Measurements from ENCODE around the gene PSMB7. TPM values are rescaled to one million over a fixed set of nuclear protein-coding genes. Genes with fewer than 3 reads are reported as not detected.
A peak's percentile ranks its signal among the peaks of the same experiment; 100 is the strongest.

The PSMB7 gene
- total RNA-seq, 1 experiment from 2014 or later = 187 TPM

DNA sequence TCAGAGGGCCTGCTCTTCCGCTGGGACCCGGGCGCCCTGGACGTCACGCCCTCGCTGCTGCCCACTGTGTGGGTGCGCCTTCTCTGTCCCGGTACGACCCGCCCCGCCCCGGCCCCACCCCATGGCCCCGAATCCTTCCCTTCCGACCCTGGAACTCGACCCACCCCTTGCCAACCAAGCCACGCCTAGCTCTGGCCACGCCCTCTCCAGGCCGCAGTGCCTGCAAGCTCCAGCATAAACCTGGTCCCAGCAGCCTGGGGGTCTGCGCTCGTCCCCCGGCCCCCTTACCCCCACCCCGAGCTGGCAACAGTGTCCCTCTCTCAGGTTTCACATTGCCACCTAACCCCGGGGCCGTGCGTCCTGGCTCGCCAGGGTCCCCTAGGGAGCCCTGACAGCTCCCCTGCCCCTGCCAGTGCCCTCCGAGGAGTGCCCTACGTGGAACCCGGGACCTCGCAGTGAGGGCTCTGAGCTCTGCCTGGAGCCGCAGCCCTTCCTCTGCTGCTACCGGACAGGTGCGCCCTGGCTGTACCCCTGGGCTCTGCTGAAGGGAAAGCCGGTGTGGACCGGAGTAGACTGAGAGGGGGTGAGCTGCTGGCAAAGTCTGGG is 38.4 kb upstream of the PSMB7 start:
- TF ChIP-seq EMX1 (CRISPR knock-in tag; IDR thresholded peaks at IDR 0.05) (no peak), GABPB1 (CRISPR knock-in tag; IDR thresholded peaks at IDR 0.05) (no peak), ELF4 (CRISPR knock-in tag; IDR thresholded peaks at IDR 0.05; ENCODE audit: low read depth) (0 out of 2 replicates have a peak, but pooled peaks have one; percentile 5), RELA (CRISPR knock-in tag; IDR thresholded peaks at IDR 0.05; ENCODE audit: borderline replicate concordance) (no peak), ZNF138 (CRISPR knock-in tag; conservative IDR thresholded peaks at IDR 0.05) (no peak)
- ChIA-PET CTCF (interaction anchor here (0.6 to 2.0 kb wide), 16 partner anchors 21 to 402 kb away, joined by 3 to 9 read pairs (median 4); partner anchors contain the start of gene PSMB7), POLR2A (interaction anchor here (1.1 kb wide), 1 partner anchor 24 kb away, joined by 4 read pairs; no protein-coding TSS in a partner anchor)
- peak; percentile 61 for ATAC-seq
- Mint-ChIP-seq H3K9me3 (no peaks in the 10 kb centered on the region), H3K36me3 (no peaks in the 10 kb centered on the region), H3K27me3 (ENCODE audit: low read depth) (peaks cover 38% of the 10 kb centered on the region), H3K4me1 (peaks cover 26% of the 10 kb centered on the region), H3K27ac (no peak overlapping the region), H3K4me3 (peak overlapping the region; percentile 45; the same call in 1 of the 2 replicates)
- DNase-seq (ENCODE audit: low spot score) = peak; percentile 86

DNA sequence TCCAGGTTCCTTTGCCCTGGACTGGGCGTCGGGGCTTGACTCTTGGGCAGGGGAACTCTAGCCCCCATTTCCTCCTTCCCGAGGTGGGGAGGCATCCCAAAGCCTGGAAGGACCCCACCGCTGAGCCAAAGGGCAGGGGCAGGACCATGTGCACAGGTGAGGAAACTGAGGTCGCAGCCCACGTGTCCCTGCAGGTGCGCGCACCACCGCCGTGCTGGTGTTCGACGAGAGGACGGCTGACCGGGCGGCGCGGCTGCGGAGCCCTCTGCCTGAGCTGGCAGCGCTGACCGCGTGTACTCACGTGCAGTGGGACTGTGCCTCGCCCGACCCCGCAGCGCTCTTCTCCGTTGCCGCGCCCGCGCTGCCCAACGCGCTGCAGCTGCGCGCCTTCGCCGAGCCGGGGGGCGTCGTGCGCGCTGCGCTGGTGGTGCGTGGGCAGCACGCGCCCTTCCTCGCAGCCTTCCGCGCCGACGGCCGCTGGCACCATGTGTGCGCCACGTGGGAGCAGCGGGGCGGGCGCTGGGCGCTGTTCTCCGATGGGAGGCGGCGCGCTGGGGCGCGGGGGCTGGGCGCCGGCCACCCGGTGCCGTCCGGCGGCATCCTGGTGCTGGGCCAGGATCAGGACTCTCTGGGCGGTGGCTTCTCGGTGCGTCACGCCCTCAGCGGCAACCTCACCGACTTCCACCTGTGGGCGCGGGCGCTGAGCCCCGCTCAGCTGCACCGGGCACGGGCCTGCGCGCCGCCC is 37.8 kb upstream of the PSMB7 start:
- no peaks in the 10 kb centered on the region for H3K9me3 Mint-ChIP-seq
- H3K36me3 Mint-ChIP-seq = no peaks in the 10 kb centered on the region
- H3K4me1 Mint-ChIP-seq = peaks cover 26% of the 10 kb centered on the region
- peak overlapping the region; percentile 54 for H3K4me3 Mint-ChIP-seq
- CTCF ChIA-PET = interaction anchor here (0.6 to 2.0 kb wide), 13 partner anchors 22 to 403 kb away, joined by 3 to 9 read pairs (median 4); partner anchors contain the start of gene PSMB7
- H3K27me3 Mint-ChIP-seq (ENCODE audit: low read depth) = peaks cover 38% of the 10 kb centered on the region
- POLR2A ChIA-PET = interaction anchor here (1.1 kb wide), 1 partner anchor 25 kb away, joined by 4 read pairs; no protein-coding TSS in a partner anchor
- DNase-seq (ENCODE audit: low spot score) (no peak), ATAC-seq (peak; percentile 6; the same call in 1 of the 2 replicates)
- H3K27ac Mint-ChIP-seq = no peak overlapping the region
- TF ChIP-seq, protein P1, sequence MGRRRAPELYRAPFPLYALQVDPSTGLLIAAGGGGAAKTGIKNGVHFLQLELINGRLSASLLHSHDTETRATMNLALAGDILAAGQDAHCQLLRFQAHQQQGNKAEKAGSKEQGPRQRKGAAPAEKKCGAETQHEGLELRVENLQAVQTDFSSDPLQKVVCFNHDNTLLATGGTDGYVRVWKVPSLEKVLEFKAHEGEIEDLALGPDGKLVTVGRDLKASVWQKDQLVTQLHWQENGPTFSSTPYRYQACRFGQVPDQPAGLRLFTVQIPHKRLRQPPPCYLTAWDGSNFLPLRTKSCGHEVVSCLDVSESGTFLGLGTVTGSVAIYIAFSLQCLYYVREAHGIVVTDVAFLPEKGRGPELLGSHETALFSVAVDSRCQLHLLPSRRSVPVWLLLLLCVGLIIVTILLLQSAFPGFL (CRISPR knock-in tag; IDR thresholded peaks at IDR 0.05; ENCODE audit: borderline replicate concordance) = no peak
- TF ChIP-seq, protein P2, sequence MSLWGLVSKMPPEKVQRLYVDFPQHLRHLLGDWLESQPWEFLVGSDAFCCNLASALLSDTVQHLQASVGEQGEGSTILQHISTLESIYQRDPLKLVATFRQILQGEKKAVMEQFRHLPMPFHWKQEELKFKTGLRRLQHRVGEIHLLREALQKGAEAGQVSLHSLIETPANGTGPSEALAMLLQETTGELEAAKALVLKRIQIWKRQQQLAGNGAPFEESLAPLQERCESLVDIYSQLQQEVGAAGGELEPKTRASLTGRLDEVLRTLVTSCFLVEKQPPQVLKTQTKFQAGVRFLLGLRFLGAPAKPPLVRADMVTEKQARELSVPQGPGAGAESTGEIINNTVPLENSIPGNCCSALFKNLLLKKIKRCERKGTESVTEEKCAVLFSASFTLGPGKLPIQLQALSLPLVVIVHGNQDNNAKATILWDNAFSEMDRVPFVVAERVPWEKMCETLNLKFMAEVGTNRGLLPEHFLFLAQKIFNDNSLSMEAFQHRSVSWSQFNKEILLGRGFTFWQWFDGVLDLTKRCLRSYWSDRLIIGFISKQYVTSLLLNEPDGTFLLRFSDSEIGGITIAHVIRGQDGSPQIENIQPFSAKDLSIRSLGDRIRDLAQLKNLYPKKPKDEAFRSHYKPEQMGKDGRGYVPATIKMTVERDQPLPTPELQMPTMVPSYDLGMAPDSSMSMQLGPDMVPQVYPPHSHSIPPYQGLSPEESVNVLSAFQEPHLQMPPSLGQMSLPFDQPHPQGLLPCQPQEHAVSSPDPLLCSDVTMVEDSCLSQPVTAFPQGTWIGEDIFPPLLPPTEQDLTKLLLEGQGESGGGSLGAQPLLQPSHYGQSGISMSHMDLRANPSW (CRISPR knock-in tag; conservative IDR thresholded peaks at IDR 0.05; ENCODE audit: low read depth) = no peak
- TF ChIP-seq, protein P3, sequence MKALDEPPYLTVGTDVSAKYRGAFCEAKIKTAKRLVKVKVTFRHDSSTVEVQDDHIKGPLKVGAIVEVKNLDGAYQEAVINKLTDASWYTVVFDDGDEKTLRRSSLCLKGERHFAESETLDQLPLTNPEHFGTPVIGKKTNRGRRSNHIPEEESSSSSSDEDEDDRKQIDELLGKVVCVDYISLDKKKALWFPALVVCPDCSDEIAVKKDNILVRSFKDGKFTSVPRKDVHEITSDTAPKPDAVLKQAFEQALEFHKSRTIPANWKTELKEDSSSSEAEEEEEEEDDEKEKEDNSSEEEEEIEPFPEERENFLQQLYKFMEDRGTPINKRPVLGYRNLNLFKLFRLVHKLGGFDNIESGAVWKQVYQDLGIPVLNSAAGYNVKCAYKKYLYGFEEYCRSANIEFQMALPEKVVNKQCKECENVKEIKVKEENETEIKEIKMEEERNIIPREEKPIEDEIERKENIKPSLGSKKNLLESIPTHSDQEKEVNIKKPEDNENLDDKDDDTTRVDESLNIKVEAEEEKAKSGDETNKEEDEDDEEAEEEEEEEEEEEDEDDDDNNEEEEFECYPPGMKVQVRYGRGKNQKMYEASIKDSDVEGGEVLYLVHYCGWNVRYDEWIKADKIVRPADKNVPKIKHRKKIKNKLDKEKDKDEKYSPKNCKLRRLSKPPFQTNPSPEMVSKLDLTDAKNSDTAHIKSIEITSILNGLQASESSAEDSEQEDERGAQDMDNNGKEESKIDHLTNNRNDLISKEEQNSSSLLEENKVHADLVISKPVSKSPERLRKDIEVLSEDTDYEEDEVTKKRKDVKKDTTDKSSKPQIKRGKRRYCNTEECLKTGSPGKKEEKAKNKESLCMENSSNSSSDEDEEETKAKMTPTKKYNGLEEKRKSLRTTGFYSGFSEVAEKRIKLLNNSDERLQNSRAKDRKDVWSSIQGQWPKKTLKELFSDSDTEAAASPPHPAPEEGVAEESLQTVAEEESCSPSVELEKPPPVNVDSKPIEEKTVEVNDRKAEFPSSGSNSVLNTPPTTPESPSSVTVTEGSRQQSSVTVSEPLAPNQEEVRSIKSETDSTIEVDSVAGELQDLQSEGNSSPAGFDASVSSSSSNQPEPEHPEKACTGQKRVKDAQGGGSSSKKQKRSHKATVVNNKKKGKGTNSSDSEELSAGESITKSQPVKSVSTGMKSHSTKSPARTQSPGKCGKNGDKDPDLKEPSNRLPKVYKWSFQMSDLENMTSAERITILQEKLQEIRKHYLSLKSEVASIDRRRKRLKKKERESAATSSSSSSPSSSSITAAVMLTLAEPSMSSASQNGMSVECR (CRISPR knock-in tag; IDR thresholded peaks at IDR 0.05; ENCODE audit: borderline replicate concordance) = peak; percentile 95; the same call in 1 of the 2 replicates
- TF ChIP-seq NFATC4 (CRISPR knock-in tag; IDR thresholded peaks at IDR 0.05) (no peak), TP53 (CRISPR knock-in tag; IDR thresholded peaks at IDR 0.05) (peak; percentile 97), TEAD1 (CRISPR knock-in tag; IDR thresholded peaks at IDR 0.05) (peak; percentile 97), CREM (CRISPR knock-in tag; IDR thresholded peaks at IDR 0.05) (peak; percentile 86; the same call in 1 of the 2 replicates)
- TF ChIP-seq, protein P4, sequence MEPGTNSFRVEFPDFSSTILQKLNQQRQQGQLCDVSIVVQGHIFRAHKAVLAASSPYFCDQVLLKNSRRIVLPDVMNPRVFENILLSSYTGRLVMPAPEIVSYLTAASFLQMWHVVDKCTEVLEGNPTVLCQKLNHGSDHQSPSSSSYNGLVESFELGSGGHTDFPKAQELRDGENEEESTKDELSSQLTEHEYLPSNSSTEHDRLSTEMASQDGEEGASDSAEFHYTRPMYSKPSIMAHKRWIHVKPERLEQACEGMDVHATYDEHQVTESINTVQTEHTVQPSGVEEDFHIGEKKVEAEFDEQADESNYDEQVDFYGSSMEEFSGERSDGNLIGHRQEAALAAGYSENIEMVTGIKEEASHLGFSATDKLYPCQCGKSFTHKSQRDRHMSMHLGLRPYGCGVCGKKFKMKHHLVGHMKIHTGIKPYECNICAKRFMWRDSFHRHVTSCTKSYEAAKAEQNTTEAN (CRISPR knock-in tag; IDR thresholded peaks at IDR 0.05) = no peak
- TF ChIP-seq, protein P5, sequence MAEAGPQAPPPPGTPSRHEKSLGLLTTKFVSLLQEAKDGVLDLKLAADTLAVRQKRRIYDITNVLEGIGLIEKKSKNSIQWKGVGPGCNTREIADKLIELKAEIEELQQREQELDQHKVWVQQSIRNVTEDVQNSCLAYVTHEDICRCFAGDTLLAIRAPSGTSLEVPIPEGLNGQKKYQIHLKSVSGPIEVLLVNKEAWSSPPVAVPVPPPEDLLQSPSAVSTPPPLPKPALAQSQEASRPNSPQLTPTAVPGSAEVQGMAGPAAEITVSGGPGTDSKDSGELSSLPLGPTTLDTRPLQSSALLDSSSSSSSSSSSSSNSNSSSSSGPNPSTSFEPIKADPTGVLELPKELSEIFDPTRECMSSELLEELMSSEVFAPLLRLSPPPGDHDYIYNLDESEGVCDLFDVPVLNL (CRISPR knock-in tag; IDR thresholded peaks at IDR 0.05; ENCODE audit: borderline replicate concordance, low read depth) = peak; percentile 79
- TF ChIP-seq, protein P6, sequence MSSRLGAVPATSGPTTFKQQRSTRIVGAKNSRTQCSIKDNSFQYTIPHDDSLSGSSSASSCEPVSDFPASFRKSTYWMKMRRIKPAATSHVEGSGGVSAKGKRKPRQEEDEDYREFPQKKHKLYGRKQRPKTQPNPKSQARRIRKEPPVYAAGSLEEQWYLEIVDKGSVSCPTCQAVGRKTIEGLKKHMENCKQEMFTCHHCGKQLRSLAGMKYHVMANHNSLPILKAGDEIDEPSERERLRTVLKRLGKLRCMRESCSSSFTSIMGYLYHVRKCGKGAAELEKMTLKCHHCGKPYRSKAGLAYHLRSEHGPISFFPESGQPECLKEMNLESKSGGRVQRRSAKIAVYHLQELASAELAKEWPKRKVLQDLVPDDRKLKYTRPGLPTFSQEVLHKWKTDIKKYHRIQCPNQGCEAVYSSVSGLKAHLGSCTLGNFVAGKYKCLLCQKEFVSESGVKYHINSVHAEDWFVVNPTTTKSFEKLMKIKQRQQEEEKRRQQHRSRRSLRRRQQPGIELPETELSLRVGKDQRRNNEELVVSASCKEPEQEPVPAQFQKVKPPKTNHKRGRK (CRISPR knock-in tag; IDR thresholded peaks at IDR 0.05; ENCODE audit: borderline replicate concordance) = no peak
- TF ChIP-seq, protein P7, sequence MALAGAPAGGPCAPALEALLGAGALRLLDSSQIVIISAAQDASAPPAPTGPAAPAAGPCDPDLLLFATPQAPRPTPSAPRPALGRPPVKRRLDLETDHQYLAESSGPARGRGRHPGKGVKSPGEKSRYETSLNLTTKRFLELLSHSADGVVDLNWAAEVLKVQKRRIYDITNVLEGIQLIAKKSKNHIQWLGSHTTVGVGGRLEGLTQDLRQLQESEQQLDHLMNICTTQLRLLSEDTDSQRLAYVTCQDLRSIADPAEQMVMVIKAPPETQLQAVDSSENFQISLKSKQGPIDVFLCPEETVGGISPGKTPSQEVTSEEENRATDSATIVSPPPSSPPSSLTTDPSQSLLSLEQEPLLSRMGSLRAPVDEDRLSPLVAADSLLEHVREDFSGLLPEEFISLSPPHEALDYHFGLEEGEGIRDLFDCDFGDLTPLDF (CRISPR knock-in tag; IDR thresholded peaks at IDR 0.05) = peak; percentile 66; the same call in 1 of the 2 replicates
- TF ChIP-seq, protein P8, sequence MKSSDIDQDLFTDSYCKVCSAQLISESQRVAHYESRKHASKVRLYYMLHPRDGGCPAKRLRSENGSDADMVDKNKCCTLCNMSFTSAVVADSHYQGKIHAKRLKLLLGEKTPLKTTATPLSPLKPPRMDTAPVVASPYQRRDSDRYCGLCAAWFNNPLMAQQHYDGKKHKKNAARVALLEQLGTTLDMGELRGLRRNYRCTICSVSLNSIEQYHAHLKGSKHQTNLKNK (CRISPR knock-in tag; IDR thresholded peaks at IDR 0.05) = no peak

Data from WTC11 (cell line).